ENCODE results near the gene EPHB2. TPM values are rescaled to one million over a fixed set of nuclear protein-coding genes. Genes with fewer than 3 reads are reported as not detected.

Gene EPHB2
- total RNA-seq, 2 experiments from 2014 or later, result 0.59 TPM; not detected in 1

DNA sequence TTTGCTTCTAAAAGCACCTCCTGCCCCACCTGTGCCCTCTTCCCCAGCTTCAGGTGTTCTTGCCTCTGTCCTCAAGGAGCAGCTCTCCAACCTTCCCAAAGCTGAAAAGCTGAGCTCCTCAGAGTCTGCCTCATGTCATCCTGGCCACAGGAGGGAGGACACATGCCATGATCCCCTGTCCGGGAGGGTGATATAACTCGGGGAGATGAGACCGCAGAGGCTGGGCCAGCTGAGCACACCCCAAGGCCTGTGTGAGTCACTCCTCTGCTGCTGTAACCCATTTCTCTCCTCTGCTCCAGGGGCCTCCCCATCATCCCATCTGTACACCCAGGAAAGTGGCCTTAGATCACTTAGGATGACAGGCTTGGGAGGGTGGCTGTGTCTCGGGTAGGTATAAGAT lies 49.8 kb downstream of the EPHB2 start:
- Histone ChIP-seq H3K4me2 (ENCODE audit: low read length) (no peak overlapping the region), H3K79me2 (ENCODE audit: insufficient read depth, low read depth, low read length) (no peaks in the 10 kb centered on the region), H4K20me1 (ENCODE audit: insufficient read depth, low read length) (no peaks in the 10 kb centered on the region), H3K9me3 (ENCODE audit: low read length) (no peaks in the 10 kb centered on the region), H3K27ac (ENCODE audit: low read depth, low read length, poor library complexity, severe bottlenecking) (no peak overlapping the region), H3K9me2 (ENCODE audit: insufficient read depth, low read length) (no peaks in the 10 kb centered on the region), H3K4me1 (ENCODE audit: insufficient read depth, low read length, poor library complexity, severe bottlenecking) (no peaks in the 10 kb centered on the region), H3K4me3 (ENCODE audit: low read depth, low read length, poor library complexity, severe bottlenecking) (no peak overlapping the region), H2AFZ (ENCODE audit: low read length) (no peak overlapping the region), H3K36me3 (ENCODE audit: insufficient read depth, low read length) (no peaks in the 10 kb centered on the region)
- DNase-seq (ENCODE audit: low spot score), result no peak
- POLR2A ChIA-PET, result no interaction called here
- CTCF ChIA-PET (ENCODE audit: unreplicated experiment), result no interaction called here
- intact Hi-C loops (cut with micrococcal nuclease; ENCODE audit: unreplicated experiment), result no loop called here
- TF ChIP-seq EZH2phosphoT487 (IDR thresholded peaks at IDR 0.05; ENCODE audit: borderline replicate concordance, low read depth, low read length), result no peak
- TF ChIP-seq, protein P1, sequence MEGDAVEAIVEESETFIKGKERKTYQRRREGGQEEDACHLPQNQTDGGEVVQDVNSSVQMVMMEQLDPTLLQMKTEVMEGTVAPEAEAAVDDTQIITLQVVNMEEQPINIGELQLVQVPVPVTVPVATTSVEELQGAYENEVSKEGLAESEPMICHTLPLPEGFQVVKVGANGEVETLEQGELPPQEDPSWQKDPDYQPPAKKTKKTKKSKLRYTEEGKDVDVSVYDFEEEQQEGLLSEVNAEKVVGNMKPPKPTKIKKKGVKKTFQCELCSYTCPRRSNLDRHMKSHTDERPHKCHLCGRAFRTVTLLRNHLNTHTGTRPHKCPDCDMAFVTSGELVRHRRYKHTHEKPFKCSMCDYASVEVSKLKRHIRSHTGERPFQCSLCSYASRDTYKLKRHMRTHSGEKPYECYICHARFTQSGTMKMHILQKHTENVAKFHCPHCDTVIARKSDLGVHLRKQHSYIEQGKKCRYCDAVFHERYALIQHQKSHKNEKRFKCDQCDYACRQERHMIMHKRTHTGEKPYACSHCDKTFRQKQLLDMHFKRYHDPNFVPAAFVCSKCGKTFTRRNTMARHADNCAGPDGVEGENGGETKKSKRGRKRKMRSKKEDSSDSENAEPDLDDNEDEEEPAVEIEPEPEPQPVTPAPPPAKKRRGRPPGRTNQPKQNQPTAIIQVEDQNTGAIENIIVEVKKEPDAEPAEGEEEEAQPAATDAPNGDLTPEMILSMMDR (conservative IDR thresholded peaks at IDR 0.05; ENCODE audit: low read length), result no peak
- no TSS peak for BruUV-seq (replicated peaks)

DNA sequence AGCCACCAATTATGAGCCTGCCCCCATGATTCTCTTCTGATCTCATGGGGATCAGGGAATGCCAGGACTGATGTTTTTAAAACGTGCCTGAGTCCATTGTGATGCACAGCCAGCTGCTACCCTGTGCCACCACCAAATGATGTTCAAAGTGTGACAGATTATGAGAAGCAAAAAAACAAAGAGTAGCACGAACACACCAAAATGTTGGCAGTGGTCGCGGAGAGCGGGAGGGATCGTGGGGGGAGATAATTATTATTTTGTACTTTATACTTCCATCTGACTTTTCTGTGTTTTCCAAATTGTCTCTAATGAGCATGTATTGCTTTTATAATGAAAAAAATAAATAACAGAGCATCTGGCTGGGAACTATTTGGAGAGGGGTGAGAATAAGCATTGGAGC lies 50.5 kb downstream of the EPHB2 start:
- Histone ChIP-seq H2AFZ (ENCODE audit: low read length) (no peak overlapping the region), H3K4me2 (ENCODE audit: low read length) (no peak overlapping the region), H3K79me2 (ENCODE audit: insufficient read depth, low read depth, low read length) (no peaks in the 10 kb centered on the region), H3K9me2 (ENCODE audit: insufficient read depth, low read length) (no peaks in the 10 kb centered on the region), H4K20me1 (ENCODE audit: insufficient read depth, low read length) (no peaks in the 10 kb centered on the region), H3K9me3 (ENCODE audit: low read length) (no peaks in the 10 kb centered on the region), H3K4me1 (ENCODE audit: insufficient read depth, low read length, poor library complexity, severe bottlenecking) (no peaks in the 10 kb centered on the region), H3K4me3 (ENCODE audit: low read depth, low read length, poor library complexity, severe bottlenecking) (no peak overlapping the region), H3K36me3 (ENCODE audit: insufficient read depth, low read length) (no peaks in the 10 kb centered on the region), H3K27ac (ENCODE audit: low read depth, low read length, poor library complexity, severe bottlenecking) (no peak overlapping the region)
- BruUV-seq (replicated peaks), result no TSS peak
- no peak for DNase-seq (ENCODE audit: low spot score)
- TF ChIP-seq, protein P1 (conservative IDR thresholded peaks at IDR 0.05; ENCODE audit: low read length), result no peak
- TF ChIP-seq EZH2phosphoT487 (IDR thresholded peaks at IDR 0.05; ENCODE audit: borderline replicate concordance, low read depth, low read length), result no peak
- CTCF ChIA-PET (ENCODE audit: unreplicated experiment), result no interaction called here
- POLR2A ChIA-PET, result no interaction called here
- intact Hi-C loops (cut with micrococcal nuclease; ENCODE audit: unreplicated experiment), result no loop called here

DNA sequence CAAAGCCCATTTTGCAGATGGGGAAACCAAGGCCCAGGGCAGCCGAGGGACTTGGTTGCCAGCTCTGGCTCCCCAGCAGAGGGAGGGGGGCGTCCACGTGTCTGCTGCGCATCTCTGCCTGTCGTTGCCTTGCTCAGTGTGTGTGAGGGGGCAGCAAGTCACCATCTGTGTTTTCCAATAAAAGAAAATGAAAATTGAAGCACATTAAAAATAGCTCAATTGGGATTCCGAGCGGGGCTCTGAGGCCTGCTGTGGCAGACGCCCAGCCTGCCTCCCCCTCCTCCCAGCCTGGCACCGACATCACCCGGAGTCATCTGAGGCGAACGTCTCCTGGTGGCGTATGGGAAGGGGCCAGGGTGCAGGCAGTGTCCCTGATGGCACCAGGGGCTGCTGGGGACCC lies 51.2 kb downstream of the EPHB2 start:
- intact Hi-C loops (cut with micrococcal nuclease; ENCODE audit: unreplicated experiment), result no loop called here
- no peak for TF ChIP-seq EZH2phosphoT487 (IDR thresholded peaks at IDR 0.05; ENCODE audit: borderline replicate concordance, low read depth, low read length)
- TF ChIP-seq, protein P1 (conservative IDR thresholded peaks at IDR 0.05; ENCODE audit: low read length), result no peak
- Histone ChIP-seq H3K9me2 (ENCODE audit: insufficient read depth, low read length) (no peaks in the 10 kb centered on the region), H2AFZ (ENCODE audit: low read length) (no peak overlapping the region), H3K9me3 (ENCODE audit: low read length) (no peaks in the 10 kb centered on the region), H3K27ac (ENCODE audit: low read depth, low read length, poor library complexity, severe bottlenecking) (no peak overlapping the region), H3K4me2 (ENCODE audit: low read length) (no peak overlapping the region), H3K79me2 (ENCODE audit: insufficient read depth, low read depth, low read length) (no peaks in the 10 kb centered on the region), H3K36me3 (ENCODE audit: insufficient read depth, low read length) (no peaks in the 10 kb centered on the region), H3K4me3 (ENCODE audit: low read depth, low read length, poor library complexity, severe bottlenecking) (no peak overlapping the region), H3K4me1 (ENCODE audit: insufficient read depth, low read length, poor library complexity, severe bottlenecking) (no peaks in the 10 kb centered on the region), H4K20me1 (ENCODE audit: insufficient read depth, low read length) (no peaks in the 10 kb centered on the region)
- BruUV-seq (replicated peaks), result no TSS peak
- DNase-seq (ENCODE audit: low spot score), result no peak
- CTCF ChIA-PET (ENCODE audit: unreplicated experiment), result no interaction called here
- POLR2A ChIA-PET, result no interaction called here
